GM18870 (cell line): ENCODE data around the gene DCTPP1.
A peak's percentile ranks its signal among the peaks of the same experiment; 100 is the strongest.

Experiments used
- ATAC-seq: cut with Tn5 transposase; IDR thresholded peaks from one replicate; pipeline ENCODE4 v1.9.1; 2021; ENCODE audit warnings: moderate library complexity; ENCODE audit not compliant: unreplicated experiment

The DCTPP1 gene

GRCh38 chr16:30382111-30382881, 47.5 kb downstream of the DCTPP1 start, which contains the start of gene SEPTIN1:
TSS of gene SEPTIN1 (minus strand) at chr16:30382561. CDS start at chr16:30382542, 19 bp downstream.
- ATAC-seq, result no peak

GRCh38 chr16:30381291-30382041, 48.4 kb downstream of the DCTPP1 start:
- ATAC-seq, result no peak

- ATAC-seq, result no peak
Measured at GRCh38 chr16:30380803-30381208, 49.0 kb downstream of the DCTPP1 start.

GRCh38 chr16:30380072-30380802, 49.6 kb downstream of the DCTPP1 start:
- no peak for ATAC-seq

- no peak for ATAC-seq
Measured at GRCh38 chr16:30379158-30379783, 50.6 kb downstream of the DCTPP1 start.

GRCh38 chr16:30378236-30379157, 51.3 kb downstream of the DCTPP1 start:
- peak; percentile 69 for ATAC-seq

GRCh38 chr16:30377812-30378235, 52.0 kb downstream of the DCTPP1 start:
- peak; percentile 24 for ATAC-seq

GRCh38 chr16:30377050-30377811, 52.6 kb downstream of the DCTPP1 start:
- no peak for ATAC-seq

GRCh38 chr16:30376461-30376902, 53.3 kb downstream of the DCTPP1 start:
- no peak for ATAC-seq

GRCh38 chr16:30375864-30376263, 54.0 kb downstream of the DCTPP1 start:
- ATAC-seq, result no peak

GRCh38 chr16:30374538-30374937, 55.3 kb downstream of the DCTPP1 start, which contains the start of gene MYL11:
TSS of gene MYL11 (plus strand) at chr16:30374802. CDS start at chr16:30374858, 56 bp downstream.
- ATAC-seq, result no peak
